OCI-LY3 (cell line): Measurements from ENCODE around the gene TRIP11.
"Not testable (repeated sequence)": the region's sequence is repeated elsewhere in the genome, so short reads cannot be mapped to it uniquely, and the experiment has no call there.

Source experiments
- H2AFZ ChIP-seq: fragments of 200-600, 300-600 bp; shearing (Covaris generic); 2 replicates; pipeline ENCODE4 v1.6.0; 2014; ENCODE audit warnings: antibody characterized with exemption, low read depth, low read length
- H3K27ac ChIP-seq: fragments of 200-600, 300-600 bp; sonication (generic); 2 replicates; pipeline ENCODE4 v1.5.1; 2014; ENCODE audit warnings: mild to moderate bottlenecking, low read length, moderate library complexity, mixed read lengths
- H3K27me3 ChIP-seq: fragments of 200-600, 300-600 bp; sonication (generic); 2 replicates; pipeline ENCODE4 v1.6.1; 2014; ENCODE audit warnings: low read depth, low read length, mixed read lengths
- H3K36me3 ChIP-seq: fragments of 200-600, 300-600 bp; sonication (generic); replicated peaks from 2 replicates; pipeline ENCODE3; 2014; ENCODE audit warnings: low read depth, low read length, mixed read lengths
- H3K4me1 ChIP-seq: fragments of 300-600, 200-600 bp; sonication (generic); 2 replicates; pipeline ENCODE4 v1.6.1; 2014; ENCODE audit warnings: low read length, mixed read lengths
- H3K4me2 ChIP-seq: fragments of 200-600, 300-600 bp; sonication (generic); 2 replicates; pipeline ENCODE4 v1.6.1; 2014; ENCODE audit warnings: low read length, mixed read lengths
- H3K4me3 ChIP-seq: fragments of 300-600, 200-600 bp; sonication (generic); 2 replicates; pipeline ENCODE4 v1.5.1; 2014; ENCODE audit warnings: antibody characterized with exemption, mild to moderate bottlenecking, low read length, moderate library complexity
- H3K79me2 ChIP-seq: fragments of 300-600, 200-600 bp; shearing (Covaris generic); 2 replicates; pipeline ENCODE4 v1.6.1; 2014; ENCODE audit warnings: mild to moderate bottlenecking, low read length, mixed read lengths
- H3K9ac ChIP-seq: fragments of 300-600, 200-600 bp; shearing (Covaris generic); 2 replicates; pipeline ENCODE4 v1.6.0; 2014; ENCODE audit warnings: mild to moderate bottlenecking, low read length, moderate library complexity
- H3K9me3 ChIP-seq: fragments of 200-600, 300-600 bp; shearing (Covaris generic); 2 replicates; pipeline ENCODE4 v1.6.1; 2014; ENCODE audit warnings: low read length, mixed read lengths; ENCODE audit not compliant: insufficient read depth
- H4K20me1 ChIP-seq: fragments of 200-600, 300-600 bp; sonication (generic); 2 replicates; pipeline ENCODE4 v1.6.1; 2016; ENCODE audit warnings: low read length, mixed read lengths; ENCODE audit not compliant: insufficient read depth
- EZH2phosphoT487 ChIP-seq: fragments of 200-600 bp; shearing (Covaris generic); IDR thresholded peaks from 2 replicates; pipeline ENCODE4 v1.6.1; 2018; ENCODE audit warnings: antibody characterized with exemption, mixed run types, low read depth
- TF ChIP-seq, protein P1 (sequence below): fragments of 200-600, 300-600 bp; sonication (generic); IDR thresholded peaks from 2 replicates; pipeline ENCODE4 v1.5.1; 2014; ENCODE audit warnings: antibody characterized with exemption, low read length, low read depth

TRIP11 gene

DNA sequence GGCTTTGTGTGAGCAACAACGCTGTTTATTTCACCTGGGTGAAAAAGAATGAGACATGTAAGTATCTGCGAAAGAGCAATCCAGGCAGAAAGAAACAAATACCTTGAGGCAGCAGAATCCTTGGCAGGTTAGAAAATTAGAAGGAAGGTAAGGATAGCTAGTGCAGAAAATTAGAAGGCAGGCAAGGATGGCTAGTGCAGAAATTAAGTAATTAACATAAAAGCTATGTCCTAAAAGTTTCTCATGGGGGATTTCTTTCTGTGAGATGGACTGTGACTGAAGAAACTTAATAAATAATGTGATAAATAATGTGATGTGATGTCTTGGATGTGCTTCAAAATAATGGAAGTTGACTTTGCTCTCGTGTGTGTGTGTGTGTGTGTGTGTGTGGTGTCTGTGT, 9.9 kb upstream of the TRIP11 start:
- Histone ChIP-seq H3K4me1 (no peaks in the 10 kb centered on the region), H3K9me3 (no peaks in the 10 kb centered on the region), H2AFZ (no peak overlapping the region), H3K4me2 (no peak overlapping the region), H3K4me3 (no peak overlapping the region), H3K27me3 (no peaks in the 10 kb centered on the region), H3K36me3 (no peaks in the 10 kb centered on the region), H3K9ac (no peak overlapping the region), H3K27ac (no peak overlapping the region), H3K79me2 (no peaks in the 10 kb centered on the region), H4K20me1 (no peaks in the 10 kb centered on the region)
- TF ChIP-seq, protein P1, sequence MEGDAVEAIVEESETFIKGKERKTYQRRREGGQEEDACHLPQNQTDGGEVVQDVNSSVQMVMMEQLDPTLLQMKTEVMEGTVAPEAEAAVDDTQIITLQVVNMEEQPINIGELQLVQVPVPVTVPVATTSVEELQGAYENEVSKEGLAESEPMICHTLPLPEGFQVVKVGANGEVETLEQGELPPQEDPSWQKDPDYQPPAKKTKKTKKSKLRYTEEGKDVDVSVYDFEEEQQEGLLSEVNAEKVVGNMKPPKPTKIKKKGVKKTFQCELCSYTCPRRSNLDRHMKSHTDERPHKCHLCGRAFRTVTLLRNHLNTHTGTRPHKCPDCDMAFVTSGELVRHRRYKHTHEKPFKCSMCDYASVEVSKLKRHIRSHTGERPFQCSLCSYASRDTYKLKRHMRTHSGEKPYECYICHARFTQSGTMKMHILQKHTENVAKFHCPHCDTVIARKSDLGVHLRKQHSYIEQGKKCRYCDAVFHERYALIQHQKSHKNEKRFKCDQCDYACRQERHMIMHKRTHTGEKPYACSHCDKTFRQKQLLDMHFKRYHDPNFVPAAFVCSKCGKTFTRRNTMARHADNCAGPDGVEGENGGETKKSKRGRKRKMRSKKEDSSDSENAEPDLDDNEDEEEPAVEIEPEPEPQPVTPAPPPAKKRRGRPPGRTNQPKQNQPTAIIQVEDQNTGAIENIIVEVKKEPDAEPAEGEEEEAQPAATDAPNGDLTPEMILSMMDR, result no peak
- no peak for TF ChIP-seq EZH2phosphoT487

DNA sequence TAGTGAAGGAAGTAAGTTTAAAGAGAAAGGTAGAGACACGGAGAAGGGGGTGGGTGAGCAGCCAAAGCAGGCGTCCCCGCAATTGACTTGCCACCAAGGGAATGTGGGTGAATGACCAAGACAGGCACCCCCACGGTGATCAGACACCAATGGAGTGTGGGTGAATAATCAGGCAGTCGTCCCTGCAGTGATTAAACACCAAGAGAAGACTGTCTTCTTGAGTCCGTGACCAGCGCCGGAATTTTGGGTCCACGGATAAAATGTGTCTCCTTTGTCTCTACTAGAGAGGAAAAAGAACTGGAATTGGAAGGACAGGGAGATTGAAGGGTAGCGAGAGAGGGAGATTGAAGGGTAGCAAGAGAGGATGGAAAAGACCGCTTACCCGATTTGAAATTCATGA, 9.4 kb upstream of the TRIP11 start:
- H3K27me3 ChIP-seq, H3K4me2 ChIP-seq, H3K9me3 ChIP-seq, H3K4me1 ChIP-seq, H4K20me1 ChIP-seq, H3K4me3 ChIP-seq, H3K27ac ChIP-seq, H2AFZ ChIP-seq, H3K79me2 ChIP-seq, H3K9ac ChIP-seq, H3K36me3 ChIP-seq: not testable (repeated sequence)

DNA sequence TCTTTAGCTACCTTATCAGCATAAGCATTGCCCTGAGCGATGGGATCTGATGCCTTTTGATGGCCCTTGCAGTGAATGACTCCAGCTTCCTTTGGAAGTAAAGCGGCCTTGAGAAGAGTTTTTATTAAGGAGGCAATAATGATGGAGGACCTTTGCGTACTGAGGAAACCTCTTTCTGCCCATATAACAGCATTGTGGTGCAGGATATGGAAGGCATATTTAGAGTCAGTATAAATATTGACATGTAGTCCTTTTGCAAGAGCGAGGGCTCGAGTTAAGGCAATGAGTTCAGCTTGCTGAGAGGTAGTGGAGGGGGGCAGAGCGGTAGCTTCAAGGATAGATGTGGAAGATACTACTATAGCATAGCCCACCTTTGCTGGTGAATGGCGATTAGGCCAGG, 6.0 kb upstream of the TRIP11 start:
- not testable (repeated sequence) for H3K27ac ChIP-seq, H3K9ac ChIP-seq, H3K79me2 ChIP-seq, H4K20me1 ChIP-seq, H3K36me3 ChIP-seq, H3K4me2 ChIP-seq, H3K4me3 ChIP-seq, H3K27me3 ChIP-seq, H3K4me1 ChIP-seq, H2AFZ ChIP-seq, H3K9me3 ChIP-seq

DNA sequence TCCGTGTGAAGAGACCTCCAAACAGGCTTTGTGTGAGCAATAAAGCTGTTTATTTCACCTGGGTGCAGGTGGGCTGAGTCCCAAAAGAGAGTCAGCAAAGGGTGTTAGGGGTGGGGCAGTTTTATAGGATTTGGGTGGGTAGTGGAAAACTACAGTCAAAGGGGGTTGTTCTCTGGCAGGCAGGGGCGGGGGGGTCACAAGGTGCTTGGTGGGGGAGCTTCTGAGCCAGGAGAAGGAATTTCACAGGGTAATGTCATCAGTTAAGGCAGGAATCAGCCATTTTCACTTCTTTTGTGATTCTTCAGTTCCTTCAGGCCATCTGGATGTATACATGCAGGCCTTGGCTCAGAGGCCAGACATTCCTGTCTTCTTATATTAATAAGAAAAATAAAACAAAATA, 1.9 kb upstream of the TRIP11 start:
- not testable (repeated sequence) for H3K36me3 ChIP-seq, H2AFZ ChIP-seq, H3K9me3 ChIP-seq, H3K4me2 ChIP-seq, H3K27ac ChIP-seq, H3K9ac ChIP-seq, H3K4me3 ChIP-seq, H3K27me3 ChIP-seq
- Histone ChIP-seq H3K79me2 (peaks cover 44% of the 10 kb centered on the region), H4K20me1 (peaks cover 14% of the 10 kb centered on the region), H3K4me1 (peaks cover 14% of the 10 kb centered on the region)

DNA sequence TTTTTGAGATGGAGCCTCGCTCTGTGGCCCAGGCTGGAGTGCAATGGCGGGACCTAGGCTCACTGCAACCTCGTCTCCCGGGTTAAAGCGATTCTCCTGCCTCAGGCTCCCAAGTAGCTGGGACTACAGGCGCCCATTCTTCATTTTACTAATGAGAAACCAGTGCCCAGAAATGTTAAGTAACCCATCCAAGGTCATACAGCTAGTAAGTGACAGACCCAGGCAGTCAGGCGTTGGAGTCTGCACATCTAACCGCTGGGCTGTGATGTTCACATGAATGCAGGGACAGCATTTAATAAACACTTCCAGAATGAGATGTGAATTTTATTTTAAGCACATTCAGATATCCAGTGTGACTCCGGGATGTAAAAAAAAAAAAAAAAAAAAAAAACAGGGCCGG, 1.3 kb upstream of the TRIP11 start:
- TF ChIP-seq EZH2phosphoT487, result no peak
- TF ChIP-seq, protein P1, result no peak
- Histone ChIP-seq H3K36me3 (peaks cover 5% of the 10 kb centered on the region), H3K9ac (peak overlapping the region; percentile 90; the same call in 1 of the 2 replicates), H3K4me2 (peak overlapping the region; percentile 93), H3K4me1 (peaks cover 14% of the 10 kb centered on the region), H3K27me3 (no peaks in the 10 kb centered on the region), H3K4me3 (peak overlapping the region; percentile 85), H3K9me3 (no peaks in the 10 kb centered on the region), H3K79me2 (peaks cover 50% of the 10 kb centered on the region), H3K27ac (no peak overlapping the region), H4K20me1 (peaks cover 19% of the 10 kb centered on the region), H2AFZ (no peak overlapping the region)
